GM23338 (cell line): Measurements from ENCODE around the gene PTPN6. TPM values are rescaled to one million over a fixed set of nuclear protein-coding genes. Genes with fewer than 3 reads are reported as not detected.

Experiments
- ATAC-seq: fragments of 200-7000 bp; cut with Tn5 transposase; 3 replicates; pipeline ENCODE4 v1.9.1; 2020
- DNase-seq: peaks from one replicate; pipeline ENCODE4 v3.0.0-alpha.2; 2015; ENCODE audit warnings: low spot score
- H2AFZ ChIP-seq: fragments of 200-600 bp; sonication (generic); 2 replicates; pipeline ENCODE4 v1.8.0; 2016; ENCODE audit warnings: antibody characterized with exemption, mild to moderate bottlenecking, moderate library complexity
- H3F3A ChIP-seq: fragments of 200-600 bp; sonication (generic); replicated peaks from 2 replicates; pipeline ENCODE4 v1.8.0; 2017; ENCODE audit warnings: antibody characterized with exemption, mixed run types, low read depth
- H3K27ac ChIP-seq: fragments of 200-600 bp; sonication (generic); 2 replicates; pipeline ENCODE4 v1.6.1; 2016; ENCODE audit warnings: low read depth
- H3K27me3 ChIP-seq: fragments of 200-600 bp; sonication (generic); 2 replicates; pipeline ENCODE4 v1.8.0; 2016; ENCODE audit warnings: mild to moderate bottlenecking, mixed run types, moderate library complexity; ENCODE audit not compliant: insufficient read depth
- H3K36me3 ChIP-seq: fragments of 200-600 bp; sonication (generic); 2 replicates; pipeline ENCODE4 v1.8.0; 2016; ENCODE audit warnings: mild to moderate bottlenecking; ENCODE audit not compliant: insufficient read depth
- H3K4me1 ChIP-seq: fragments of 200-600 bp; sonication (generic); 2 replicates; pipeline ENCODE4 v1.8.0; 2016; ENCODE audit warnings: mild to moderate bottlenecking, moderate library complexity; ENCODE audit not compliant: insufficient read depth
- H3K4me2 ChIP-seq: fragments of 200-600 bp; sonication (generic); 2 replicates; pipeline ENCODE4 v1.7.1; 2017; ENCODE audit warnings: mixed run types
- H3K4me3 ChIP-seq: fragments of 200-600 bp; sonication (generic); 2 replicates; pipeline ENCODE4 v1.6.1; 2016; ENCODE audit warnings: mixed run types
- H3K79me2 ChIP-seq: fragments of 200-600 bp; sonication (generic); replicated peaks from 2 replicates; pipeline ENCODE4 v1.8.0; 2017; ENCODE audit warnings: mild to moderate bottlenecking; ENCODE audit not compliant: insufficient read depth
- H3K9me2 ChIP-seq: fragments of 200-600 bp; sonication (generic); 2 replicates; pipeline ENCODE4 v1.8.0; 2017; ENCODE audit not compliant: insufficient read depth
- H4K20me1 ChIP-seq: fragments of 200-600 bp; sonication (generic); replicated peaks from 2 replicates; pipeline ENCODE4 v1.8.0; 2017; ENCODE audit warnings: mild to moderate bottlenecking; ENCODE audit not compliant: insufficient read depth
- H3K27ac Mint-ChIP-seq: 2 replicates; pipeline ENCODE4 v1.8.0; 2020; ENCODE audit warnings: inconsistent platforms, mild to moderate bottlenecking, moderate library complexity, mixed read lengths
- H3K27me3 Mint-ChIP-seq: 3 replicates; pipeline ENCODE4 v1.8.0; 2022; ENCODE audit warnings: low read depth, mild to moderate bottlenecking, moderate library complexity, mixed read lengths, inconsistent platforms; ENCODE audit not compliant: insufficient read depth, poor library complexity
- H3K36me3 Mint-ChIP-seq: 3 replicates; pipeline ENCODE4 v1.8.0; 2021; ENCODE audit warnings: low read depth, mild to moderate bottlenecking, inconsistent platforms, moderate library complexity, mixed read lengths
- H3K4me1 Mint-ChIP-seq: 3 replicates; pipeline ENCODE4 v1.8.0; 2020; ENCODE audit warnings: mild to moderate bottlenecking, inconsistent platforms, mixed read lengths
- H3K4me3 Mint-ChIP-seq: 3 replicates; pipeline ENCODE4 v1.8.0; 2021; ENCODE audit warnings: moderate library complexity, mild to moderate bottlenecking, inconsistent platforms, mixed read lengths
- H3K9me3 Mint-ChIP-seq: 3 replicates; pipeline ENCODE4 v1.8.0; 2020; ENCODE audit warnings: moderate library complexity, mild to moderate bottlenecking, inconsistent platforms, mixed read lengths
- CREB1 ChIP-seq: fragments of 250-450 bp; sonication (Bioruptor Pico); IDR thresholded peaks from 2 replicates; pipeline ENCODE4 v1.5.0; 2020; ENCODE audit warnings: low read depth, mild to moderate bottlenecking, moderate library complexity
- JUNB ChIP-seq: IDR thresholded peaks from one replicate; pipeline ENCODE4 v1.6.1; 2016; ENCODE audit warnings: antibody characterized with exemption; ENCODE audit not compliant: unreplicated experiment
- POLR2AphosphoS5 ChIP-seq: IDR thresholded peaks from 2 replicates; pipeline ENCODE4 v1.6.1; 2016; ENCODE audit warnings: antibody characterized with exemption, low read depth
- STAT1 ChIP-seq: IDR thresholded peaks from one replicate; pipeline ENCODE4 v1.6.1; 2016; ENCODE audit warnings: antibody characterized with exemption; ENCODE audit not compliant: unreplicated experiment
- polyA plus RNA-seq: library from polyadenylated mRNA; unstranded; fragments of >200 nt; fragmentation: Nextera tagmentation; extraction: Ambion mirVana; gene quantifications from 2 replicates; pipeline ENCODE4 v1.2.1, GENCODE V29; 2016
- total RNA-seq: library from RNA; depleted of rRNA; stranded (reverse); fragments of >200 nt; shearing (Covaris generic); gene quantifications from 2 replicates; pipeline ENCODE4 v1.2.3, GENCODE V29; 2014
- TF ChIP-seq, protein P1 (sequence below): fragments of 250-450 bp; sonication (Bioruptor Pico); IDR thresholded peaks from 2 replicates; pipeline ENCODE4 v1.5.0; 2020; ENCODE audit warnings: mild to moderate bottlenecking, moderate library complexity

The PTPN6 gene
- total and polyA plus RNA-seq, 2 experiments from 2014 or later: 25.3 to 35.4 TPM

DNA sequence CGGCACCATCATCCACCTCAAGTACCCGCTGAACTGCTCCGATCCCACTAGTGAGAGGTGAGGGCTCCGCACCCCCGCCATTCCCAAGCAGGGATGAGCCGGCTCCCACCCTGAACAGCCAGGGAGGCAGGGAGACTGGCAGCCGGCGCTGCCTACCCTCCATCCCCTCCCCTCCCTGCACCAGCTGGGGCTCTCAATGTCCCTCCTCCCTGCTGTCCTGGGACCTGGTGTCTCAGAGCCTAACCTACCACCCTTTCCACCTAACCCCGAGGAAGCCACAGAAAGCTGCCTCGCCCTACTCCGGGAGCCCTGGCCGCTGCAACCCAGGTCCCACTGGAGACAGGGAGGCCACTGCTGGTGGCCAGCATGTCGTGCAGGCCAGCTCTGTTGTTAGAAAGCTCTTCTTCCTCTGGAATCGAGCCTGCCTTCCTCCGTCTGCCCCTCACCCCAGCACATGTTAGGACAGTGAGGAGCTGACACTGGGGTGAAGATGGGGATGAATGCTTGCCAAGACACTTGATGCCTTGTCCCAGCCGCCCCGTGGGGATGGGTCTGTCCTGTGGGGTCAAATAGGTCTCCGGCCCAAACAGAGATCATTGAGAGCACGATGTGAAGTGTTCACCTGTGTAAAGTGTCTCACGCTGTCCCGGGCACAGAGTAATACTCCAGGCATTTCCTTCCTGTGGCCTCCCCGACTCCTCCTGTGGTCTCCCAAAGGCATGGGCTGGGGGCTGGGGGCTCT is 1.1 kb downstream of the PTPN6 start:
- peak overlapping the region; percentile 56; the same call in 1 of the 2 replicates for H3K27ac Mint-ChIP-seq
- Histone ChIP-seq H3K27me3 (no peaks in the 10 kb centered on the region), H3K4me3 (no peak overlapping the region), H4K20me1 (no peaks in the 10 kb centered on the region), H3K4me1 (peaks cover 13% of the 10 kb centered on the region), H3K4me2 (no peak overlapping the region), H3F3A (peaks cover 4% of the 10 kb centered on the region; the same call in 1 of the 2 replicates), H3K36me3 (no peaks in the 10 kb centered on the region), H3K9me2 (no peaks in the 10 kb centered on the region), H3K79me2 (no peaks in the 10 kb centered on the region), H3K27ac (no peak overlapping the region), H2AFZ (no peak overlapping the region)
- H3K36me3 Mint-ChIP-seq: no peaks in the 10 kb centered on the region
- TF ChIP-seq, protein P1, sequence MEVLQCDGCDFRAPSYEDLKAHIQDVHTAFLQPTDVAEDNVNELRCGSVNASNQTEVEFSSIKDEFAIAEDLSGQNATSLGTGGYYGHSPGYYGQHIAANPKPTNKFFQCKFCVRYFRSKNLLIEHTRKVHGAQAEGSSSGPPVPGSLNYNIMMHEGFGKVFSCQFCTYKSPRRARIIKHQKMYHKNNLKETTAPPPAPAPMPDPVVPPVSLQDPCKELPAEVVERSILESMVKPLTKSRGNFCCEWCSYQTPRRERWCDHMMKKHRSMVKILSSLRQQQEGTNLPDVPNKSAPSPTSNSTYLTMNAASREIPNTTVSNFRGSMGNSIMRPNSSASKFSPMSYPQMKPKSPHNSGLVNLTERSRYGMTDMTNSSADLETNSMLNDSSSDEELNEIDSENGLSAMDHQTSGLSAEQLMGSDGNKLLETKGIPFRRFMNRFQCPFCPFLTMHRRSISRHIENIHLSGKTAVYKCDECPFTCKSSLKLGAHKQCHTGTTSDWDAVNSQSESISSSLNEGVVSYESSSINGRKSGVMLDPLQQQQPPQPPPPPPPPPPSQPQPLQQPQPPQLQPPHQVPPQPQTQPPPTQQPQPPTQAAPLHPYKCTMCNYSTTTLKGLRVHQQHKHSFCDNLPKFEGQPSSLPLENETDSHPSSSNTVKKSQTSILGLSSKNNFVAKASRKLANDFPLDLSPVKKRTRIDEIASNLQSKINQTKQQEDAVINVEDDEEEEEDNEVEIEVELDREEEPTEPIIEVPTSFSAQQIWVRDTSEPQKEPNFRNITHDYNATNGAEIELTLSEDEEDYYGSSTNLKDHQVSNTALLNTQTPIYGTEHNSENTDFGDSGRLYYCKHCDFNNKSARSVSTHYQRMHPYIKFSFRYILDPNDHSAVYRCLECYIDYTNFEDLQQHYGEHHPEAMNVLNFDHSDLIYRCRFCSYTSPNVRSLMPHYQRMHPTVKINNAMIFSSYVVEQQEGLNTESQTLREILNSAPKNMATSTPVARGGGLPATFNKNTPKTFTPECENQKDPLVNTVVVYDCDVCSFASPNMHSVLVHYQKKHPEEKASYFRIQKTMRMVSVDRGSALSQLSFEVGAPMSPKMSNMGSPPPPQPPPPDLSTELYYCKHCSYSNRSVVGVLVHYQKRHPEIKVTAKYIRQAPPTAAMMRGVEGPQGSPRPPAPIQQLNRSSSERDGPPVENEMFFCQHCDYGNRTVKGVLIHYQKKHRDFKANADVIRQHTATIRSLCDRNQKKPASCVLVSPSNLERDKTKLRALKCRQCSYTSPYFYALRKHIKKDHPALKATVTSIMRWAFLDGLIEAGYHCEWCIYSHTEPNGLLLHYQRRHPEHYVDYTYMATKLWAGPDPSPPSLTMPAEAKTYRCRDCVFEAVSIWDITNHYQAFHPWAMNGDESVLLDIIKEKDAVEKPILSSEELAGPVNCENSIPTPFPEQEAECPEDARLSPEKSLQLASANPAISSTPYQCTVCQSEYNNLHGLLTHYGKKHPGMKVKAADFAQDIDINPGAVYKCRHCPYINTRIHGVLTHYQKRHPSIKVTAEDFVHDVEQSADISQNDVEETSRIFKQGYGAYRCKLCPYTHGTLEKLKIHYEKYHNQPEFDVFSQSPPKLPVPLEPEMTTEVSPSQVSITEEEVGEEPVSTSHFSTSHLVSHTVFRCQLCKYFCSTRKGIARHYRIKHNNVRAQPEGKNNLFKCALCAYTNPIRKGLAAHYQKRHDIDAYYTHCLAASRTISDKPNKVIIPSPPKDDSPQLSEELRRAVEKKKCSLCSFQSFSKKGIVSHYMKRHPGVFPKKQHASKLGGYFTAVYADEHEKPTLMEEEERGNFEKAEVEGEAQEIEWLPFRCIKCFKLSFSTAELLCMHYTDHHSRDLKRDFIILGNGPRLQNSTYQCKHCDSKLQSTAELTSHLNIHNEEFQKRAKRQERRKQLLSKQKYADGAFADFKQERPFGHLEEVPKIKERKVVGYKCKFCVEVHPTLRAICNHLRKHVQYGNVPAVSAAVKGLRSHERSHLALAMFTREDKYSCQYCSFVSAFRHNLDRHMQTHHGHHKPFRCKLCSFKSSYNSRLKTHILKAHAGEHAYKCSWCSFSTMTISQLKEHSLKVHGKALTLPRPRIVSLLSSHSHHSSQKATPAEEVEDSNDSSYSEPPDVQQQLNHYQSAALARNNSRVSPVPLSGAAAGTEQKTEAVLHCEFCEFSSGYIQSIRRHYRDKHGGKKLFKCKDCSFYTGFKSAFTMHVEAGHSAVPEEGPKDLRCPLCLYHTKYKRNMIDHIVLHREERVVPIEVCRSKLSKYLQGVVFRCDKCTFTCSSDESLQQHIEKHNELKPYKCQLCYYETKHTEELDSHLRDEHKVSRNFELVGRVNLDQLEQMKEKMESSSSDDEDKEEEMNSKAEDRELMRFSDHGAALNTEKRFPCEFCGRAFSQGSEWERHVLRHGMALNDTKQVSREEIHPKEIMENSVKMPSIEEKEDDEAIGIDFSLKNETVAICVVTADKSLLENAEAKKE (CRISPR knock-in tag): no peak
- TF ChIP-seq JUNB (no peak), CREB1 (CRISPR knock-in tag) (no peak), POLR2AphosphoS5 (no peak), STAT1 (no peak)
- peaks cover 22% of the 10 kb centered on the region for H3K27me3 Mint-ChIP-seq
- no peak for ATAC-seq
- no peak overlapping the region for H3K4me3 Mint-ChIP-seq
- DNase-seq: no peak
- H3K9me3 Mint-ChIP-seq: no peaks in the 10 kb centered on the region
- peaks cover 30% of the 10 kb centered on the region for H3K4me1 Mint-ChIP-seq
